Measurements from ENCODE around the gene POT1. TPM values are rescaled to one million over a fixed set of nuclear protein-coding genes. Genes with fewer than 3 reads are reported as not detected.

Gene POT1, protein sequence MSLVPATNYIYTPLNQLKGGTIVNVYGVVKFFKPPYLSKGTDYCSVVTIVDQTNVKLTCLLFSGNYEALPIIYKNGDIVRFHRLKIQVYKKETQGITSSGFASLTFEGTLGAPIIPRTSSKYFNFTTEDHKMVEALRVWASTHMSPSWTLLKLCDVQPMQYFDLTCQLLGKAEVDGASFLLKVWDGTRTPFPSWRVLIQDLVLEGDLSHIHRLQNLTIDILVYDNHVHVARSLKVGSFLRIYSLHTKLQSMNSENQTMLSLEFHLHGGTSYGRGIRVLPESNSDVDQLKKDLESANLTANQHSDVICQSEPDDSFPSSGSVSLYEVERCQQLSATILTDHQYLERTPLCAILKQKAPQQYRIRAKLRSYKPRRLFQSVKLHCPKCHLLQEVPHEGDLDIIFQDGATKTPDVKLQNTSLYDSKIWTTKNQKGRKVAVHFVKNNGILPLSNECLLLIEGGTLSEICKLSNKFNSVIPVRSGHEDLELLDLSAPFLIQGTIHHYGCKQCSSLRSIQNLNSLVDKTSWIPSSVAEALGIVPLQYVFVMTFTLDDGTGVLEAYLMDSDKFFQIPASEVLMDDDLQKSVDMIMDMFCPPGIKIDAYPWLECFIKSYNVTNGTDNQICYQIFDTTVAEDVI
- 38.3 and 52.2 TPM in 2 replicates for total RNA-seq

DNA sequence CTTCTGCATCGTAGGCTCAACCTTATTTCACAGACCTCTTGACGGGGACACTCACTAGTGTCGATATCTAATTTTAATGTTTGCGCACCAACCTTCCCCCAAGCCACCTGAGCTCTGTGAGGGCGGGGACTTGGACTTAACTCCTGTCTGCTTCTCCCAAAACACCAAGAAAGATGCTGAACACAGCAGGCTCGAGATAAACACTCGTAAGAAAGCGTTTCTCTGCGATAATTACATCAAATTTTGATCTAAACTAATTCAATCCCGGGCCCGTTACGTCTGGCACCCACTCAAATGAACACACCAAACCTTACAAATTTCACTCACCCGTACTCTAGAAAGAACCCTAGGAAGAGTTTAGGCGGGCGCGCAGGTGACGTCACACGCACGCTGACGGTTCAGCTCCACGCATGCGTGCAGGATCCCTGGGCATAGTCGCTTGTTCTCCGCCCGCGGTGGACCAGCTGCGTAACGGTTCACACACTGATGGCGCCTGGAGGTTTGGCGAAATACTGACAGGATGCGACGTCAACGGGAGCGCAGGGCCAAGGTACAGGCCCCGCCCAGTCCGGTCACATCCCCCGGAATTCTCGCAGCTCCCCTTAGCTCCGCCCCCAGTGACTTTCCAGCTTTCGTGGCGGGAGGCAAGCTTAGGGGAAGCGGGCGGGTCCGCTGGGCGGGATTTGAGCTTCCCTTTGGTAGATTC is at the start of gene POT1:
POT1 (minus strand) TSS at position 359 of the 706 bp plus-strand sequence. CDS start 32,652 bp downstream, outside the sequence.

Other genes with a start within 250 kb of the POT1 start
- gene GPR37, start 164.0 kb downstream of the POT1 start, total RNA-seq, result 4.1 and 8.0 TPM in 2 replicates